Astrocyte (in vitro differentiated cells and primary cell): ENCODE results near the gene CD247. TPM values are rescaled to one million over a fixed set of nuclear protein-coding genes. Genes with fewer than 3 reads are reported as not detected.

ENCODE experiments used
- DNase-seq: peaks from one replicate; pipeline ENCODE4 v3.0.0-alpha.2; 2010; ENCODE audit warnings: low read depth
- FAIRE-seq: peaks from 2 replicates; lab custom pipeline; 2011; peaks lifted over from hg19 to GRCh38; lab: Jason Lieb, UNC
- H2AFZ ChIP-seq: 2 replicates; pipeline ENCODE4 v1.6.0; 2012; ENCODE audit warnings: low read depth, low read length, inconsistent platforms
- H3K27ac ChIP-seq: 2 replicates; pipeline ENCODE4 v1.5.1; 2011; ENCODE audit warnings: low read depth, low read length, inconsistent platforms
- H3K27me3 ChIP-seq: 2 replicates; pipeline ENCODE4 v1.6.0; 2011; ENCODE audit warnings: low read length, inconsistent platforms; ENCODE audit not compliant: insufficient read depth
- H3K36me3 ChIP-seq: 2 replicates; pipeline ENCODE4 v1.5.1; 2011; ENCODE audit warnings: low read length, inconsistent platforms; ENCODE audit not compliant: insufficient read depth
- H3K4me1 ChIP-seq: 2 replicates; pipeline ENCODE4 v1.5.1; 2011; ENCODE audit warnings: low read length, inconsistent platforms; ENCODE audit not compliant: insufficient read depth
- H3K4me2 ChIP-seq: 2 replicates; pipeline ENCODE4 v1.6.0; 2012; ENCODE audit warnings: low read length, inconsistent platforms
- H3K4me3 ChIP-seq: 2 replicates; pipeline ENCODE4 v1.5.1; 2011; ENCODE audit warnings: low read depth, mild to moderate bottlenecking, low read length, inconsistent platforms; ENCODE audit not compliant: insufficient read depth
- H3K79me2 ChIP-seq: 2 replicates; pipeline ENCODE4 v1.6.0; 2012; ENCODE audit warnings: mild to moderate bottlenecking, low read length, inconsistent platforms; ENCODE audit not compliant: insufficient read depth
- H3K9ac ChIP-seq: 2 replicates; pipeline ENCODE4 v1.6.0; 2012; ENCODE audit warnings: mild to moderate bottlenecking, low read length, inconsistent platforms
- H3K9me3 ChIP-seq: 2 replicates; pipeline ENCODE4 v1.5.1; 2012; ENCODE audit warnings: low read depth, mild to moderate bottlenecking, low read length, inconsistent platforms; ENCODE audit not compliant: insufficient read depth
- H4K20me1 ChIP-seq: 2 replicates; pipeline ENCODE4 v1.6.0; 2012; ENCODE audit warnings: low read length, inconsistent platforms; ENCODE audit not compliant: insufficient read depth
- H3K27ac Mint-ChIP-seq: one replicate; pipeline ENCODE4 v1.8.0; 2021; ENCODE audit warnings: mild to moderate bottlenecking, mixed read lengths; ENCODE audit not compliant: unreplicated experiment
- H3K27me3 Mint-ChIP-seq: one replicate; pipeline ENCODE4 v1.8.0; 2021; ENCODE audit warnings: low read depth, mixed read lengths; ENCODE audit not compliant: unreplicated experiment
- H3K36me3 Mint-ChIP-seq: one replicate; pipeline ENCODE4 v1.8.0; 2021; ENCODE audit warnings: low read depth, mixed read lengths; ENCODE audit not compliant: unreplicated experiment
- H3K4me1 Mint-ChIP-seq: one replicate; pipeline ENCODE4 v1.8.0; 2021; ENCODE audit warnings: low read depth, mixed read lengths; ENCODE audit not compliant: unreplicated experiment
- H3K4me3 Mint-ChIP-seq: one replicate; pipeline ENCODE4 v1.8.0; 2021; ENCODE audit warnings: mild to moderate bottlenecking, moderate library complexity, mixed read lengths; ENCODE audit not compliant: unreplicated experiment
- H3K9me3 Mint-ChIP-seq: one replicate; pipeline ENCODE4 v1.8.0; 2021; ENCODE audit warnings: mild to moderate bottlenecking, mixed read lengths; ENCODE audit not compliant: unreplicated experiment
- CTCF ChIP-seq: IDR thresholded peaks from 2 replicates; pipeline ENCODE4 v1.5.1; 2011; ENCODE audit warnings: low read depth, mild to moderate bottlenecking, inconsistent platforms, low read length, moderate library complexity; ENCODE audit not compliant: insufficient read depth
- EZH2 ChIP-seq: IDR thresholded peaks from 2 replicates; pipeline ENCODE4 v1.6.1; 2012; ENCODE audit warnings: mild to moderate bottlenecking, low read length, inconsistent platforms; ENCODE audit not compliant: insufficient read depth
- total RNA-seq: library from RNA; stranded (reverse); gene quantifications from 2 replicates; pipeline ENCODE4 v1.2.1, GENCODE V29; 2021

The CD247 gene
- total RNA-seq, 1 donor from 2014 or later, result not detected

- DNase-seq, result no peak
- no peak overlapping the region for H3K27ac Mint-ChIP-seq
- TF ChIP-seq EZH2 (no peak), CTCF (no peak)
- no peak for FAIRE-seq
- H3K4me1 Mint-ChIP-seq, result peaks cover 6% of the 10 kb centered on the region
- H3K9ac ChIP-seq, result no peak overlapping the region
- H3K4me1 ChIP-seq, result peaks cover 9% of the 10 kb centered on the region
- H3K4me3 ChIP-seq, result no peak overlapping the region
- no peak overlapping the region for H3K4me3 Mint-ChIP-seq
- peaks cover 9% of the 10 kb centered on the region for H3K27me3 Mint-ChIP-seq
- H3K27ac ChIP-seq, result no peak overlapping the region
- H3K27me3 ChIP-seq, result no peaks in the 10 kb centered on the region
- no peaks in the 10 kb centered on the region for H3K36me3 ChIP-seq
- no peaks in the 10 kb centered on the region for H3K9me3 ChIP-seq
- no peak overlapping the region for H2AFZ ChIP-seq
- peaks cover 5% of the 10 kb centered on the region for H3K36me3 Mint-ChIP-seq
- H3K4me2 ChIP-seq, result no peak overlapping the region
- no peaks in the 10 kb centered on the region for H3K9me3 Mint-ChIP-seq
- H4K20me1 ChIP-seq, result no peaks in the 10 kb centered on the region
- no peaks in the 10 kb centered on the region for H3K79me2 ChIP-seq
Observed at GRCh38 chr1:167551362-167551761, 33.0 kb upstream of the CD247 start.

- no peak for FAIRE-seq
- DNase-seq, result peak; percentile 58
- H3K9me3 ChIP-seq, result no peaks in the 10 kb centered on the region
- H3K4me1 ChIP-seq, result peaks cover 4% of the 10 kb centered on the region
- no peak overlapping the region for H3K4me3 ChIP-seq
- Mint-ChIP-seq H3K9me3 (no peaks in the 10 kb centered on the region), H3K27me3 (peaks cover 9% of the 10 kb centered on the region), H3K27ac (no peak overlapping the region), H3K4me3 (no peak overlapping the region), H3K4me1 (peaks cover 6% of the 10 kb centered on the region), H3K36me3 (peaks cover 8% of the 10 kb centered on the region)
- H3K27me3 ChIP-seq, result no peaks in the 10 kb centered on the region
- no peak overlapping the region for H3K27ac ChIP-seq
- no peaks in the 10 kb centered on the region for H4K20me1 ChIP-seq
- H3K79me2 ChIP-seq, result no peaks in the 10 kb centered on the region
- H2AFZ ChIP-seq, result no peak overlapping the region
- TF ChIP-seq EZH2 (no peak), CTCF (no peak)
- H3K36me3 ChIP-seq, result no peaks in the 10 kb centered on the region
- H3K9ac ChIP-seq, result no peak overlapping the region
- H3K4me2 ChIP-seq, result no peak overlapping the region
Observed at GRCh38 chr1:167548059-167548932, 30.0 kb upstream of the CD247 start.

- DNase-seq (no peak), FAIRE-seq (no peak)
- peaks cover 8% of the 10 kb centered on the region for H3K36me3 Mint-ChIP-seq
- Histone ChIP-seq H3K36me3 (no peaks in the 10 kb centered on the region), H4K20me1 (no peaks in the 10 kb centered on the region), H3K27me3 (no peaks in the 10 kb centered on the region), H3K4me2 (no peak overlapping the region), H3K4me1 (no peaks in the 10 kb centered on the region), H2AFZ (no peak overlapping the region), H3K9me3 (no peaks in the 10 kb centered on the region), H3K27ac (no peak overlapping the region), H3K79me2 (no peaks in the 10 kb centered on the region), H3K9ac (no peak overlapping the region), H3K4me3 (no peak overlapping the region)
- H3K27ac Mint-ChIP-seq, result no peak overlapping the region
- no peaks in the 10 kb centered on the region for H3K9me3 Mint-ChIP-seq
- TF ChIP-seq CTCF, result no peak
- TF ChIP-seq EZH2, result no peak
- H3K27me3 Mint-ChIP-seq, result peaks cover 9% of the 10 kb centered on the region
- H3K4me3 Mint-ChIP-seq, result no peak overlapping the region
- H3K4me1 Mint-ChIP-seq, result peaks cover 6% of the 10 kb centered on the region
Observed at GRCh38 chr1:167546935-167547334, 28.6 kb upstream of the CD247 start.
